Stimulated activated CD4-positive, alpha-beta T cell treated with anti-CD3 and anti-CD28 coated beads, Interleukin-1b, Interleukin-23, amount 100 ng/mL, for 4 hours (primary cell): ENCODE measurements around the gene HERC6.
"Not testable (repeated sequence)": the region's sequence is repeated elsewhere in the genome, so short reads cannot be mapped to it uniquely, and the experiment has no call there.

Source experiments
- DNase-seq, 2 donors: peaks; one replicate each; pipeline ENCODE4 v3.0.0-alpha.2; 2020; ENCODE audit warnings: low read depth in 2 of 2

The HERC6 gene

DNA sequence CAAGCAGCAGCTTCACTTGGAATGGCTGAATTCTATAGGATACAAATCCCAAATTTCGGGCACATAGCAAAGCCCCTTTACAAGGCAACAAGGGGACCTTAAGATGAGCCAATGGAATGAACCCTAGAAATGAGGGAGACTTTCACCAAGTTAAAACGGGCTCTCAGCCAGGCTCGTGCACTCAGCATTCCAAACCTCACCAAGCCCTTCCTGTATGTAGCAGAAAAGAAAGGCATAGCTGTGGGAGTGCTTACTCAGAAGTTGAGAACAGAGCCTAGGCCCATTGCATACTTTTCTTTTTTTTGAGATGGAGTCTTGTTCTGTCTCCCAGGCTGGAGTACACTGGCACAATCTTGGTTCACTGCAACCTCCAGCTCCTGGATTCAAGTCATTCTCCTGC is 67.5 kb downstream of the HERC6 start:
- DNase-seq: no peak

GRCh38 chr4:88447371-88448095 is 68.9 kb downstream of the HERC6 start:
- no peak for DNase-seq

DNA sequence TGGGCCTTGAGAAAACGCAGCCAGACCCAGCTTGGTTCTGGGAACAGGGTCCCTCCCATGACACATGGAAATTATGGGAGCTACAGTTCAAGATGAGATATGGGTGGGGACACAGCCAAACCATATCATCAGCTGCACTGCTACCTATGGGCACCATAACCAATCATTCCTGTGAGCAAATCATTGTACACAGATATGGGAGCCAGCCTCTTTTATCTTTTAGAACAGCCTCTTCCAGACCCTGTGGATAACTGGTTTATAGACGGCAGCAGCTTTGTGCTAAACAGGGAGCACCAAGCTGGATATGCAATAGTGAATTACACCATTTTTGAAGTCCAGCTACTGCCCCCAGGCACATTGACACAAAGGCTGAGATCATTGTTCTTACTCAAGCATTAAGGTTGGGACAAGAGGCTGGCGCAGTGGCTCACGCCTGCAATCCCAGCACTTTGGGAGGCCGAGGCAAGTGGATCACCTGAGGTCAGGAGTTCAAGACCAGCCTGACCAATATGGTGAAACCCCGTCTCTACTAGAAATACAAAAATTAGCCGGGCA is 69.6 kb downstream of the HERC6 start:
- DNase-seq: not testable (repeated sequence)

DNA sequence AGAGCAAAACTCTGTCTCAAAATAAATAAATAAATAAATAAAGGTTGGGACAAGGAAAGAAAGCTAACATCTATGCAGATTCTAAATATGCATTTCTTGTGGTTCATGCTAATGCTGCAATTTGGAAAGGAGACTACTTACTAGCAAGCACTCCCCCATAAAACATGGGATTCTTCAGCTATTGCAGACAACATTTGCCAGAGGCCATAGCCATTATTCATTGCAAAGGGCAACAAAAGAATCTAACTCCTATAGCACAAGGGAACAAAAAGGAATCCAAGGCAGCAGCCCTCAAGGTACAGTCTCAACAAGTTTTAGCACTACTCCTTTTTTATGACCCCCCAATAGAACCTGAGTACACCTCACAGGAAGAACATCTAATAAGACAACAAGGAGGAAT is 70.2 kb downstream of the HERC6 start:
- no peak for DNase-seq

DNA sequence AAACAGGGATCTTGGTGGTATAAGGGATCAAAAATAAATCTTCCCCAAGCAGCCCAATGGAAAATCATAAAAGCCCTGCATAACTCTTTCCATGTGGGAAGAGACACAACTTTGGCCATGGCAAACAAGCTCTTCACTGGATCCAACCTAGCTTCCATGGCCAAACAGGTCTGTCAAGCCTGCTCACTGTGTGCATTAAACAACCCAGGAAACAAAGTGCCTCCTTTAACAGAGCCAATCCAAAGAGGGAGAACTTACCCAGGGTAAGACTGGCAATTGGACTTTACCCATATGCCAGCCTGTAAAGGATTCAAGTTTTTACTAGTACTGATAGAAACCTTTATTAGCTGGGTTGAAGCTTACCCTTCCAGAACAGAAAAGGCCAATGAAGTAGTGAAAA is 70.6 kb downstream of the HERC6 start:
- no peak for DNase-seq

- no peak for DNase-seq
Observed at GRCh38 chr4:88451205-88451604, 72.6 kb downstream of the HERC6 start.

DNA sequence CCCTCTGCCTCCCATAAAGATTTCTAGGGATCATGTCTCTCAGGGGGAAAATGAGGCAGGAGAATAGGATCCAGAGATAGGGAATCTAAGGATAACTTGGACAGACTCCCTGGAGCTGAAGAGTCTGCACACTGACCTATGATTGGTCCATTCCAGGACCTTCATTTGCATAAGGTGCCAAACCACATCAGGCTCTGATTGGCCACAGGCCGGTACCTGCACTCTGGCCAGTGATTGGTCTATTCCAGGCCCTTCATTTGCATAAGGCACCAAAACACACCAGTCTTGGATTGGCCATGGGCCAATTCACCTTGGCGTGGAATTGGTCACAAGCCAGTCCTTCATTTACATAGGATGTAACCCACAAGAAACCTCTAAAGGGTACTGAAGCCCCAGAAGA is 74.3 kb downstream of the HERC6 start:
- no peak for DNase-seq

- peak; percentile 81 to 86 for DNase-seq
Observed at GRCh38 chr4:88456670-88457306, 78.1 kb downstream of the HERC6 start, which contains the start of gene HERC5. HERC5 (plus strand) TSS chr4:88457119; CDS start chr4:88457270, 151 bp downstream.

- peak; percentile 6 to 25 for DNase-seq
Observed at GRCh38 chr4:88457307-88458103, 78.9 kb downstream of the HERC6 start.

DNA sequence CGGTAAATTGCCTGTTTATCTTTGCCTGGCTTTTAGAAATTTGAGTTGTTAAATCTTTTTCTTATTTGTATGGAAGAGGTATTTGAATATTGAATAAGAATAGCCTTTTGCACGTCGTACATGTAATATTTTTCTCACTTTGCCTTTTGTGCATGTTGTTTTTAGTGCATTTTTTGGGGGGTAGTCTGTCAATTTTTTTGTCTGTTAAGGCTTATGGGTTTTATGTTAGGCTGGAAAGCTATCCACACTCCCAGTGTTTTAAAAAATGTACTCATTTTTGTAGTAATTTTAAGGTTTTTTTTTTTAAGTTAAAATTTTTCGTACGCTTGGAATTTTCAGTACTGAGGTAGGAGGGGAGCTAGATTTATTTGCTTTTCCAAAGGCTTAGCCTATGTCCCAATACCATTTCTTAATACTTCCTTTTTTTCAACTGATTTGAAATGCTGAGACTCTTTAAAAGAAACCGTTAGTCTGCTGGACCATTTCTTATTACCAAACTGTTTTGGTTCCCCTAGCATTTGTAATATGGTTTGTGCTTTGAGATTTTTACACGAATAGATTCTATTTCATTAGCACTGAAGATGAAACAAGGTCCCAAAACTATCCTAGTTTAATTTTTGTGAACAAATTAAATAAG is 79.6 kb downstream of the HERC6 start:
- no peak for DNase-seq

DNA sequence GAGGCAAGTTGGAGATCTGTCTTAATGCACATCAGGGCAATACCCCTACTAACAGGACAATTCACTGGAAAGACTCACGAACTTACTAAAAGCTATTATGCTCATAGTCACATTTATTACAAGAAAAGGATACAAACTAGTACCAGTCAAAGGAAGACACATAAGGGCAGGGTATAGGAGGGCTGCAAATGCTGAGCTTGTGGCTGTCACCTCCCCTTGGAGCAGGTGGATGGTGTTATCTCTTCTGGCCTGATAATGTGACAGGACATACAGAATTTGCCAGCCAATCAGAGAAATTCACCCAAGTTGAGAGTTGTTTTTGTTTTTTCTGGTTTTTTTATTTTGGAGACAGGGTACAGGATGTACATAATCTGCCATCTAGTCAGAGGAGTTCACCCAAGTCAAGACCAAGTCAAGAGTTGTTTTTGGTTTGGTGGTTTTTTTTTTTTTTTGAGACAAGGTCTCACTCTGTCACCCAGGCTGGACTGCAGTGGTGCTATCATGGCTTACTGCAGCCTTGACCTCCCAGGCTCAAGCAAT is 87.1 kb downstream of the HERC6 start:
- DNase-seq: no peak

DNA sequence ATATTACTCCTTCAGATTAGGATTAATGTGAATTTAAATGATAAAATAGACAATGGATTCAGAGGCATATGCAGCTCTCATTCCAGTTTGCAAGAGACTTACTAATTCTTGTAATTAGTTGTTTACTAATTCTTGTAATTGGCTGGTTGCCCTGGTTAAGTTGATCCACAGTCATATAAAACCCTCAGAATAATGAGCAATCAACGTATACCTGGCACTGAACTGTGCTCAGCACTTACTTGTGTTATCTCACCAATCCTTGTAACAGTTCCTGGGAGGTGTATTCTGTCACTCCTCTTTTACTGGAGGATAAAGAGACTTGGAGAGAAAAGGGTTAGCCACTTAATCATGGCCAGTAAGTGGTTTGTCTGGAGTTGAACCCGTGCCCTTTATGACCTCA is 88.7 kb downstream of the HERC6 start:
- no peak for DNase-seq

DNA sequence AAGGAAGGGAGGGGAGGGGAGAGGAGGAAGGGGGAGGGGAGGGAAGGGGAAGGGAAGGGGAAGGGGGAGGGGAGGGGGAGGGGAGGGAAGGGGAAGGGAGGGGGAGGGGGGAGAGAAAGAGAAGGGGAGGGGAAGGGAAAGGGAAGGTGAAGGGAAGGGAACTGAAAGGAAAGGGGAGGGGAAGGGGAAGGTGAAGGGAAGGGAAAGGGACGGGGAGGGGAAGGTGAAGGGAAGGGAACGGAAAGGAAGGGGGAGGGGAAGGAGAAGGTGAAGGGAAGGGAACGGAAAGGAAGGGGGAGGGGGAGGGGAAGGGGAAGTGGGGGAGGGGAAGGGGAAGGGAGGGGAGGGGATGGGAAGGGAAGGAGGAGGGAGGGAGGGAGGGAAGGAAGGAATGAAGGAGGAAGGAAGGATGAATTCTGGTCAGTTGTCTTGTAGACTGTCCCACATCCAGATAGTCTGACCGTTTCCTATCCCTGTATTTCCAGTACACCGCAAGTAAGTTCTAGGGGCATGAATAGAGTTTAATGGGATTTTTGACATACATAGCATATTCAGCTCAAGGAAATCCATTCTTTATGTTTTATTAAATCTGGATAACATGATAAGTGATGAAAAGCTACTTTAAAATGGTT is 98.7 kb downstream of the HERC6 start:
- no peak for DNase-seq

DNA sequence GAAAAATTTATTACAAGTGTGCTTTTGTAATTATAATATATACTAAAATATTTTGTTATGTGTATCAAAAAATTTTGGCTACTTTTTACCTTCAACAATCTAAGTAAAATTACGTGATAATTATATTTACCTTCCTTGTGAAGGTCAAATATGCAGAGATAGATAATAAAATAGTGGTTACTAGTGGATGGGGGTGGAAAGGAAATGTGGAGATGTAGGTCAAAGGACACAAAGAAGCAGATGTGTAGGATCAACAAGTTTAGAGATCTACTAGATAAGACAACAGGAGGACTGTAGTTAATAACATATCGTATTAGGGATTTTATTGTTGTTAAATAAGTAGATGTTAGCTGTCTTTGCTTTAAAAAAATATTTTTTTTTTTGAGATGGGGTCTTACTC is 99.6 kb downstream of the HERC6 start:
- DNase-seq: no peak

DNA sequence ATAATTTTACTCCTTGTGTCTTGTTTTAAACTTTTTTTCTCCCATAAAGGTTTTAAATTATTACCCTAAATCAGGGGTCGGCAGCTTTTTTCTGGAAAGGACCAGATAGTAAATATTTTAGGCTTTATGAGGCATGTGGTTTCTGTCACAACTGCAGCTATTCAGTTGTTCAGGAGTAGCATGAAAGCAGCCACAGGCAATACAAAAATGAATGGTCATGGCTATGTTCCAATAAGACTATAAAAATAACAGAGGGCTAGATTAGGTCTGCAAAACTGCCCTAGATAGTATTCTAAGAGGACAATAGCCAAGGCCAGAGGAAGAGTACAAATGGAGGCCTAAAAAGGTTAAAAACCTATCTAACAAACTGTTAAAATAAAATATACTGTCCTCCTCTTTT is 102.9 kb downstream of the HERC6 start:
- DNase-seq: no peak

GRCh38 chr4:88489100-88489761 is 110.6 kb downstream of the HERC6 start:
- DNase-seq: no peak
